ENCODE measurements around the gene SH3RF3.

SH3RF3 gene

GRCh38 chr2:109264595-109265328 lies 135.8 kb downstream of the SH3RF3 start:
- no peak for DNase-seq (ENCODE audit: low read depth)

- DNase-seq (ENCODE audit: low read depth) = no peak
Observed at GRCh38 chr2:109265369-109265768, 136.4 kb downstream of the SH3RF3 start.

GRCh38 chr2:109265953-109266352 lies 136.9 kb downstream of the SH3RF3 start:
- no peak for DNase-seq (ENCODE audit: low read depth)

- DNase-seq (ENCODE audit: low read depth) = no peak
Observed at GRCh38 chr2:109266496-109266895, 137.5 kb downstream of the SH3RF3 start.

GRCh38 chr2:109266998-109267854 lies 138.2 kb downstream of the SH3RF3 start:
- no peak for DNase-seq (ENCODE audit: low read depth)

GRCh38 chr2:109268916-109269315 lies 139.9 kb downstream of the SH3RF3 start:
- no peak for DNase-seq (ENCODE audit: low read depth)

GRCh38 chr2:109269706-109270504 lies 140.9 kb downstream of the SH3RF3 start:
- no peak for DNase-seq (ENCODE audit: low read depth)

GRCh38 chr2:109270505-109271312 lies 141.7 kb downstream of the SH3RF3 start:
- DNase-seq (ENCODE audit: low read depth) = no peak

GRCh38 chr2:109271920-109272319 lies 142.9 kb downstream of the SH3RF3 start:
- DNase-seq (ENCODE audit: low read depth) = no peak

GRCh38 chr2:109272461-109272860 lies 143.5 kb downstream of the SH3RF3 start:
- DNase-seq (ENCODE audit: low read depth) = no peak

- DNase-seq (ENCODE audit: low read depth) = no peak
Observed at GRCh38 chr2:109275120-109276012, 146.4 kb downstream of the SH3RF3 start.

GRCh38 chr2:109277406-109277805 lies 148.4 kb downstream of the SH3RF3 start:
- DNase-seq (ENCODE audit: low read depth) = no peak

- no peak for DNase-seq (ENCODE audit: low read depth)
Observed at GRCh38 chr2:109279243-109279860, 150.3 kb downstream of the SH3RF3 start.

- no peak for DNase-seq (ENCODE audit: low read depth)
Observed at GRCh38 chr2:109280804-109281203, 151.8 kb downstream of the SH3RF3 start.

- DNase-seq (ENCODE audit: low read depth) = no peak
Observed at GRCh38 chr2:109282360-109282759, 153.4 kb downstream of the SH3RF3 start.

GRCh38 chr2:109282865-109283264 lies 153.9 kb downstream of the SH3RF3 start:
- no peak for DNase-seq (ENCODE audit: low read depth)

- no peak for DNase-seq (ENCODE audit: low read depth)
Observed at GRCh38 chr2:109284826-109285225, 155.8 kb downstream of the SH3RF3 start.

GRCh38 chr2:109285244-109285651 lies 156.2 kb downstream of the SH3RF3 start:
- DNase-seq (ENCODE audit: low read depth) = no peak

- DNase-seq (ENCODE audit: low read depth) = no peak
Observed at GRCh38 chr2:109287413-109287812, 158.4 kb downstream of the SH3RF3 start.

- no peak for DNase-seq (ENCODE audit: low read depth)
Observed at GRCh38 chr2:109287838-109288237, 158.8 kb downstream of the SH3RF3 start.

All from activated T-helper 9 cell treated with anti-CD3 and anti-CD28 coated beads, Interleukin-2, amount 50 U/mL, for 16 hours (primary cell).